SH-SY5Y (cell line): Measurements from ENCODE around the gene JCAD.

Experiments
- GATA2 ChIP-seq: IDR thresholded peaks from 2 replicates; pipeline ENCODE4 v1.6.1; 2011; ENCODE audit warnings: mild to moderate bottlenecking, low read depth, low read length
- GATA3 ChIP-seq: IDR thresholded peaks from 2 replicates; pipeline ENCODE4 v1.6.1; 2011; ENCODE audit warnings: low read depth, mild to moderate bottlenecking, low read length, moderate library complexity

- TF ChIP-seq GATA2 (no peak), GATA3 (no peak)
Measured at GRCh38 chr10:29994811-29995210, 64.6 kb downstream of the JCAD start.
